K562 (cell line): ENCODE data around the gene SORT1. TPM values are rescaled to one million over a fixed set of nuclear protein-coding genes. Genes with fewer than 3 reads are reported as not detected.

ENCODE experiments used
- AFF1 ChIP-seq, 2 experiments: fragments of 450-650 bp; IDR thresholded peaks; 2 replicates each; pipeline ENCODE4 v1.6.1; 2018; ENCODE audit warnings: mild to moderate bottlenecking in 2 of 2, low read depth in 1 of 2; ENCODE audit not compliant: partially characterized antibody in 2 of 2
- E2F4 ChIP-seq: sonication (generic); formaldehyde crosslinking; IDR thresholded peaks from 2 replicates; pipeline ENCODE4 v1.8.0; 2022; ENCODE audit warnings: mild to moderate bottlenecking, low read depth, missing genetic modification reagents
- E2F6 ChIP-seq, 2 experiments: IDR thresholded peaks; 2 replicates each; pipeline ENCODE4 v1.6.1; 2011; ENCODE audit warnings: borderline replicate concordance in 1 of 2, control low read depth in 1 of 2, low read depth in 1 of 2, low read length in 1 of 2, mild to moderate bottlenecking in 1 of 2, mixed read lengths in 1 of 2, moderate library complexity in 1 of 2; ENCODE audit not compliant: insufficient read depth in 1 of 2, insufficient read length in 1 of 2, poor library complexity in 1 of 2, severe bottlenecking in 1 of 2; ENCODE audit errors: extremely low read depth in 1 of 2
- FOXK2 ChIP-seq, 2 experiments: fragments of 450-650 bp; IDR thresholded peaks in 1 of 2; conservative IDR thresholded peaks in 1 of 2; 2 replicates each; pipeline ENCODE4 v1.6.1; 2016; ENCODE audit warnings: low read depth in 2 of 2, mild to moderate bottlenecking in 1 of 2
- HDAC8 ChIP-seq: fragments of 450-650 bp; IDR thresholded peaks from 2 replicates; pipeline ENCODE4 v1.6.1; 2016; ENCODE audit warnings: mild to moderate bottlenecking, missing genetic modification characterization, moderate library complexity, missing compliant biosample characterization
- NCOA6 ChIP-seq: fragments of 450-650 bp; IDR thresholded peaks from 2 replicates; pipeline ENCODE4 v1.6.1; 2017; ENCODE audit warnings: mild to moderate bottlenecking
- NFE2 ChIP-seq: IDR thresholded peaks from 2 replicates; pipeline ENCODE4 v1.6.1; 2014; ENCODE audit warnings: antibody characterized with exemption, low read depth
- NFE2L1 ChIP-seq: fragments of 450-650 bp; IDR thresholded peaks from 2 replicates; pipeline ENCODE4 v1.6.1; 2016; ENCODE audit warnings: missing genetic modification characterization, low read depth, mild to moderate bottlenecking, missing compliant biosample characterization, moderate library complexity, borderline replicate concordance
- NFXL1 ChIP-seq: fragments of 450-650 bp; formaldehyde crosslinking; IDR thresholded peaks from 2 replicates; pipeline ENCODE4 v1.4.0; 2021; ENCODE audit warnings: mild to moderate bottlenecking
- NONO ChIP-seq, 2 experiments: fragments of 200-400 bp in 1 of 2; fragments of 450-650 bp in 1 of 2; formaldehyde crosslinking in 1 of 2; IDR thresholded peaks; 2 replicates each; pipeline ENCODE4 v1.6.1; 2017; ENCODE audit warnings: low read depth in 2 of 2, mild to moderate bottlenecking in 2 of 2, moderate library complexity in 2 of 2, low read length in 1 of 2
- ZKSCAN3 ChIP-seq: fragments of 250-450 bp; sonication (Bioruptor Pico); IDR thresholded peaks from 2 replicates; pipeline ENCODE4 v1.4.0; 2020
- ZNF175 ChIP-seq: fragments of 200-800 bp; sonication (Bioruptor generic); IDR thresholded peaks from 2 replicates; pipeline ENCODE4 v1.6.1; 2016; ENCODE audit warnings: low read depth, mild to moderate bottlenecking, missing genetic modification characterization, missing compliant biosample characterization
- ZNF274 ChIP-seq: IDR thresholded peaks from 2 replicates; pipeline ENCODE4 v1.6.1; 2011; ENCODE audit warnings: low read depth, mild to moderate bottlenecking, low read length, moderate library complexity, borderline replicate concordance
- ZNF445 ChIP-seq: fragments of 250-450 bp; sonication (Bioruptor Pico); IDR thresholded peaks from 2 replicates; pipeline ENCODE4 v1.4.0; 2020; ENCODE audit warnings: low read depth, mild to moderate bottlenecking, moderate library complexity
- polyA plus RNA-seq, 8 experiments: library from polyadenylated mRNA; depleted of rRNA in 4 of 8; stranded (reverse) in 5 of 8; unstranded in 3 of 8; fragments of >200 nt; fragmentation: Nextera tagmentation in 2 of 8; fragmentation: Illumina TruSeq in 1 of 8; extraction: Ambion mirVana in 2 of 8; extraction: Trizol in 1 of 8; gene quantifications; 2 replicates each; pipeline versions ENCODE4 v1.2.1 to v1.2.3, GENCODE V29; 2011 to 2014; ENCODE audit warnings: inconsistent platforms in 1 of 8, missing spikeins in 1 of 8
- total RNA-seq, 7 experiments: library from RNA; depleted of rRNA in 6 of 7; stranded (reverse); fragments of >200 nt in 6 of 7; fragmentation: Illumina TruSeq in 2 of 7; extraction: Trizol in 2 of 7; gene quantifications; 2 replicates each; pipeline versions ENCODE4 v1.2.1 to v1.2.3, GENCODE V29; 2011 to 2021; ENCODE audit warnings: low replicate concordance in 1 of 7

Gene SORT1
- total and polyA plus RNA-seq, 9 of the 15 experiments (the other 6 are each of a cell fraction or from before 2014, with no cell fraction given), result 27.4 to 112 (median 65.0) TPM

GRCh38 chr1:109388884-109389637 is 8.7 kb downstream of the SORT1 start (continued):
- TF ChIP-seq AFF1 (IDR thresholded peaks at IDR 0.05; ENCODE audit: low read depth in 1 of 2, partially characterized antibody in 2 of 2), result no peak
- no peak for TF ChIP-seq ZKSCAN3 (CRISPR knock-in tag)
- 0 out of 4 replicates have a peak, but pooled peaks of 1 of the 2 experiments have one; percentile 24 for TF ChIP-seq FOXK2 (conservative IDR thresholded peaks at IDR 0.05 in 1 of 2, IDR thresholded peaks at IDR 0.05 in 1 of 2; ENCODE audit: low read depth in 2 of 2)
- TF ChIP-seq ZNF274, result no peak
- 0 out of 2 replicates have a peak, but pooled peaks have one; percentile 47 for TF ChIP-seq ZNF445 (CRISPR knock-in tag)
- TF ChIP-seq NFXL1 (CRISPR knock-in tag), result peak; percentile 31; the same call in 1 of the 2 replicates
- no peak for TF ChIP-seq NONO (IDR thresholded peaks at IDR 0.05; ENCODE audit: low read depth in 2 of 2, low read length in 1 of 2)
- peak; percentile 16 for TF ChIP-seq ZNF175 (CRISPR knock-in tag)
- no peak for TF ChIP-seq NCOA6
- TF ChIP-seq NFE2L1 (tag), result no peak
- TF ChIP-seq HDAC8, result no peak
- no peak for TF ChIP-seq NFE2
- TF ChIP-seq E2F6 (IDR thresholded peaks at IDR 0.05; ENCODE audit: borderline replicate concordance in 1 of 2, extremely low read depth in 1 of 2, insufficient read depth in 1 of 2, insufficient read length in 1 of 2, low read depth in 1 of 2, low read length in 1 of 2, poor library complexity in 1 of 2, severe bottlenecking in 1 of 2), result peak in 1 of 2 experiments; percentile 51
- no peak for TF ChIP-seq E2F4
